Breast epithelium (tissue), 3 donors: Measurements from ENCODE around the gene PANX1.

Source experiments
- CTCF ChIP-seq, 3 donors: fragments of 450-650 bp; IDR thresholded peaks; one replicate each; pipeline ENCODE4 v1.5.1; 2016 to 2017; ENCODE audit warnings: antibody characterized with exemption in 3 of 3, mild to moderate bottlenecking in 3 of 3, moderate library complexity in 3 of 3
- POLR2A ChIP-seq: fragments of 450-650 bp; IDR thresholded peaks from one replicate; pipeline ENCODE4 v1.6.1; 2016; ENCODE audit warnings: antibody characterized with exemption, mild to moderate bottlenecking, moderate library complexity
- POLR2AphosphoS5 ChIP-seq, 3 donors: sonication (generic); formaldehyde crosslinking; IDR thresholded peaks; one replicate each; pipeline ENCODE4 v1.6.1; 2017; ENCODE audit warnings: antibody characterized with exemption in 3 of 3

GRCh38 chr11:94150056-94150455 lies 21.4 kb downstream of the PANX1 start:
- TF ChIP-seq POLR2A (no peak), CTCF (IDR thresholded peaks at IDR 0.05) (no peak), POLR2AphosphoS5 (IDR thresholded peaks at IDR 0.05) (no peak)
